LNCaP clone FGC (cell line): ENCODE measurements around the gene DDRGK1.
A peak's percentile ranks its signal among the peaks of the same experiment; 100 is the strongest.

Experiments used
- DNase-seq: peaks from one replicate; pipeline ENCODE4 v3.0.0-alpha.2; 2011; ENCODE audit warnings: low read depth
- H3K4me3 ChIP-seq: 2 replicates; pipeline ENCODE4 v1.5.1; 2011; ENCODE audit warnings: mild to moderate bottlenecking, low read depth, low read length, control low read depth
- TF ChIP-seq, protein P1 (sequence below): IDR thresholded peaks from 2 replicates; pipeline ENCODE4 v1.5.1; 2012; ENCODE audit warnings: mild to moderate bottlenecking; ENCODE audit not compliant: control insufficient read depth, insufficient read depth; ENCODE audit errors: extremely low read depth

Gene DDRGK1

GRCh38 chr20:3224681-3225421 lies 20.4 kb upstream of the DDRGK1 start:
- H3K4me3 ChIP-seq: no peak overlapping the region
- TF ChIP-seq, protein P1, sequence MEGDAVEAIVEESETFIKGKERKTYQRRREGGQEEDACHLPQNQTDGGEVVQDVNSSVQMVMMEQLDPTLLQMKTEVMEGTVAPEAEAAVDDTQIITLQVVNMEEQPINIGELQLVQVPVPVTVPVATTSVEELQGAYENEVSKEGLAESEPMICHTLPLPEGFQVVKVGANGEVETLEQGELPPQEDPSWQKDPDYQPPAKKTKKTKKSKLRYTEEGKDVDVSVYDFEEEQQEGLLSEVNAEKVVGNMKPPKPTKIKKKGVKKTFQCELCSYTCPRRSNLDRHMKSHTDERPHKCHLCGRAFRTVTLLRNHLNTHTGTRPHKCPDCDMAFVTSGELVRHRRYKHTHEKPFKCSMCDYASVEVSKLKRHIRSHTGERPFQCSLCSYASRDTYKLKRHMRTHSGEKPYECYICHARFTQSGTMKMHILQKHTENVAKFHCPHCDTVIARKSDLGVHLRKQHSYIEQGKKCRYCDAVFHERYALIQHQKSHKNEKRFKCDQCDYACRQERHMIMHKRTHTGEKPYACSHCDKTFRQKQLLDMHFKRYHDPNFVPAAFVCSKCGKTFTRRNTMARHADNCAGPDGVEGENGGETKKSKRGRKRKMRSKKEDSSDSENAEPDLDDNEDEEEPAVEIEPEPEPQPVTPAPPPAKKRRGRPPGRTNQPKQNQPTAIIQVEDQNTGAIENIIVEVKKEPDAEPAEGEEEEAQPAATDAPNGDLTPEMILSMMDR: no peak
- DNase-seq: no peak

- no peak overlapping the region for H3K4me3 ChIP-seq
- TF ChIP-seq, protein P1: no peak
- no peak for DNase-seq
Observed at GRCh38 chr20:3223994-3224680, 19.7 kb upstream of the DDRGK1 start.

- DNase-seq: no peak
- H3K4me3 ChIP-seq: no peak overlapping the region
- TF ChIP-seq, protein P1: no peak
Observed at GRCh38 chr20:3223651-3223993, 19.1 kb upstream of the DDRGK1 start.

DNA sequence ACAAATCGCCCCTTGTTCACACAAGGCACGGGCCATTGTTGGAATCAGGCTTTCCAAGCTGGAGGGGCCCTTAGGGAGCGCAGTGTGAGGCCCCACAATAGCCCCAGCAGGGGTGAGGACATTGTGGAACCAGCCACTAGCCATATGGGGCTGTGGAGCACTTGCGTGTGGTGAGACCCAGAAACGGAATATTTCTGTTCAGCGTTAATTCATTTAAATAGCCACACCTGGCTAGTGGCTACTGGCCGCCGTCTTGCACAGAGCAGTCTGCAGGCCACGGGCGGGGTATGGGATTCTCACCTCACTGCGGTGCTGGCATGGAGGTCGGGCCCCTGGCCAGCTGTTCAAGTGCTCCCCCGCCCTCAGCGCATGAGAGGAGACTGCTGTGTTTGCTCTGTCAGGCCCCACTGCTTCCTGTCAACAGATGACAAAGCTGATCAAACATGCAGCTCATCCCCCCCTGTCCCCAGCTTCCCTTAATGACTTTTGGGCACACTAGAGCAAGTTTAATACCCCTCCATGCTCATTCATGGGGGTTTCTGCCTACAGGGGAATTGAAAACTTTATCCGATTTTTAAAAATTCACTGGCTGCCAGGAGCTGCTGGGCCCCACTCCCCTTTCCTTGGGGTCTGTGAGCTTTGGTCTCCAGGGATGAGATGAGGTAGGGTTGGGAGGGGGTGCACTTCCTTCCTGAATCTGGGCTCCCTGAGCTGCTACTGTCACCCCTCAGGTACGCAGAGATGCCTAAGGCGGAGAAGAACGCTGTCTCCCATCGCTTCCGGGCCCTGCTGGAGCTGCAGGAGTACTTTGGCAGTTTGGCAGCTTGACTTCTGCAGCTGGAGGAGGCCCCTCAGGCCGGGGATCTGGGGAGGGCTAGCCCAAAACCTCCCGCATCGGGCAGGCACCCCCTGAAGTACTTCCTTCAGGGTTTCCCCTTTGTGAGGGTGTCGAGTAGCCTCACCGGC lies 18.4 kb upstream of the DDRGK1 start:
- TF ChIP-seq, protein P1: no peak
- H3K4me3 ChIP-seq: no peak overlapping the region
- DNase-seq: peak; percentile 67

GRCh38 chr20:3221398-3222226 lies 17.1 kb upstream of the DDRGK1 start:
- TF ChIP-seq, protein P1: no peak
- no peak overlapping the region for H3K4me3 ChIP-seq
- DNase-seq: no peak
